ENCODE results near the gene PKP4. TPM values are rescaled to one million over a fixed set of nuclear protein-coding genes. Genes with fewer than 3 reads are reported as not detected.

PKP4 gene
- polyA plus RNA-seq, 1 donor from 2014 or later: 24.2 TPM

- no peak overlapping the region for H3K27ac ChIP-seq (ENCODE audit: low read length)
- no peak overlapping the region for H3K4me3 ChIP-seq (ENCODE audit: low read length)
- H3K36me3 ChIP-seq (ENCODE audit: insufficient read depth, low read length): no peaks in the 10 kb centered on the region
- no peak overlapping the region for H3K9ac ChIP-seq (ENCODE audit: low read length)
- H2AFZ ChIP-seq (ENCODE audit: low read depth, low read length): no peak overlapping the region
- no peaks in the 10 kb centered on the region for H3K79me2 ChIP-seq (replicated peaks; ENCODE audit: insufficient read depth, low read length)
- no peaks in the 10 kb centered on the region for H3K9me2 ChIP-seq (ENCODE audit: insufficient read depth, low read length)
- H4K20me1 ChIP-seq (ENCODE audit: insufficient read depth): no peaks in the 10 kb centered on the region
- no peak overlapping the region for H3K4me2 ChIP-seq (ENCODE audit: low read length)
- no peaks in the 10 kb centered on the region for H3K9me3 ChIP-seq (ENCODE audit: low read length)
- TF ChIP-seq CTCF (IDR thresholded peaks at IDR 0.05; ENCODE audit: poor library complexity, severe bottlenecking): no peak
- no peak for TF ChIP-seq REST (IDR thresholded peaks at IDR 0.05; ENCODE audit: borderline replicate concordance)
- no peak for TF ChIP-seq SMC3 (conservative IDR thresholded peaks at IDR 0.05; ENCODE audit: poor library complexity)
- no peak for TF ChIP-seq RAD21 (conservative IDR thresholded peaks at IDR 0.05)
- no peak for TF ChIP-seq EZH2 (IDR thresholded peaks at IDR 0.05; ENCODE audit: borderline replicate concordance, insufficient read depth, low read length, poor library complexity, severe bottlenecking)
- TF ChIP-seq TAF1 (IDR thresholded peaks at IDR 0.05; ENCODE audit: low read depth): no peak
- TF ChIP-seq EP300 (conservative IDR thresholded peaks at IDR 0.05; ENCODE audit: poor library complexity, severe bottlenecking): no peak
- no peak for TF ChIP-seq MXI1 (conservative IDR thresholded peaks at IDR 0.05; ENCODE audit: poor library complexity, severe bottlenecking)
- no peak for TF ChIP-seq POLR2AphosphoS5 (IDR thresholded peaks at IDR 0.05)
- no peaks in the 10 kb centered on the region for H3K27me3 ChIP-seq (ENCODE audit: insufficient read depth, low read depth, low read length)
- H3F3A ChIP-seq (ENCODE audit: insufficient read depth, low read length, poor library complexity, severe bottlenecking): no peaks in the 10 kb centered on the region
Observed at GRCh38 chr2:158546412-158547144, 89.8 kb downstream of the PKP4 start.

- H2AFZ ChIP-seq (ENCODE audit: low read depth, low read length): no peak overlapping the region
- H3K9me2 ChIP-seq (ENCODE audit: insufficient read depth, low read length): no peaks in the 10 kb centered on the region
- no peaks in the 10 kb centered on the region for H3K27me3 ChIP-seq (ENCODE audit: insufficient read depth, low read depth, low read length)
- H3K9ac ChIP-seq (ENCODE audit: low read length): no peak overlapping the region
- H3F3A ChIP-seq (ENCODE audit: insufficient read depth, low read length, poor library complexity, severe bottlenecking): no peaks in the 10 kb centered on the region
- TF ChIP-seq CTCF (IDR thresholded peaks at IDR 0.05; ENCODE audit: poor library complexity, severe bottlenecking): no peak
- no peak for TF ChIP-seq REST (IDR thresholded peaks at IDR 0.05; ENCODE audit: borderline replicate concordance)
- no peak for TF ChIP-seq RAD21 (conservative IDR thresholded peaks at IDR 0.05)
- no peak overlapping the region for H3K4me3 ChIP-seq (ENCODE audit: low read length)
- no peak overlapping the region for H3K27ac ChIP-seq (ENCODE audit: low read length)
- no peaks in the 10 kb centered on the region for H3K9me3 ChIP-seq (ENCODE audit: low read length)
- H3K4me2 ChIP-seq (ENCODE audit: low read length): no peak overlapping the region
- H3K79me2 ChIP-seq (replicated peaks; ENCODE audit: insufficient read depth, low read length): no peaks in the 10 kb centered on the region
- H3K36me3 ChIP-seq (ENCODE audit: insufficient read depth, low read length): no peaks in the 10 kb centered on the region
- no peaks in the 10 kb centered on the region for H4K20me1 ChIP-seq (ENCODE audit: insufficient read depth)
Observed at GRCh38 chr2:158553257-158553656, 96.5 kb downstream of the PKP4 start.
